MG63 (cell line): Measurements from ENCODE around the gene KLHL22. TPM values are rescaled to one million over a fixed set of nuclear protein-coding genes. Genes with fewer than 3 reads are reported as not detected.
"Not testable (repeated sequence)": the region's sequence is repeated elsewhere in the genome, so short reads cannot be mapped to it uniquely, and the experiment has no call there.

Experiments used
- DNase-seq: peaks from one replicate; pipeline ENCODE4 v3.0.0-alpha.2; 2020
- H3K27me3 ChIP-seq: fragments of 250-450 bp; sonication (Bioruptor Pico); 2 replicates; pipeline ENCODE4 v1.5.1; 2020; ENCODE audit warnings: mild to moderate bottlenecking, moderate library complexity
- H3K36me3 ChIP-seq: fragments of 250-450 bp; sonication (Bioruptor Pico); 2 replicates; pipeline ENCODE4 v1.5.1; 2020; ENCODE audit warnings: mild to moderate bottlenecking, moderate library complexity
- H3K4me3 ChIP-seq: fragments of 250-450 bp; sonication (Bioruptor Pico); 2 replicates; pipeline ENCODE4 v1.5.1; 2020; ENCODE audit warnings: mild to moderate bottlenecking, moderate library complexity
- H3K9me3 ChIP-seq: fragments of 250-450 bp; sonication (Bioruptor Pico); 2 replicates; pipeline ENCODE4 v1.5.1; 2020; ENCODE audit warnings: mild to moderate bottlenecking, moderate library complexity
- total RNA-seq: library from RNA; depleted of rRNA; stranded (reverse); fragments of >200 nt; shearing (Covaris generic); gene quantifications from 2 replicates; pipeline ENCODE4 v1.2.3, GENCODE V29; 2014; ENCODE audit warnings: low replicate concordance

KLHL22 gene
- total RNA-seq, 1 experiment from 2014 or later: 29.1 TPM

DNA sequence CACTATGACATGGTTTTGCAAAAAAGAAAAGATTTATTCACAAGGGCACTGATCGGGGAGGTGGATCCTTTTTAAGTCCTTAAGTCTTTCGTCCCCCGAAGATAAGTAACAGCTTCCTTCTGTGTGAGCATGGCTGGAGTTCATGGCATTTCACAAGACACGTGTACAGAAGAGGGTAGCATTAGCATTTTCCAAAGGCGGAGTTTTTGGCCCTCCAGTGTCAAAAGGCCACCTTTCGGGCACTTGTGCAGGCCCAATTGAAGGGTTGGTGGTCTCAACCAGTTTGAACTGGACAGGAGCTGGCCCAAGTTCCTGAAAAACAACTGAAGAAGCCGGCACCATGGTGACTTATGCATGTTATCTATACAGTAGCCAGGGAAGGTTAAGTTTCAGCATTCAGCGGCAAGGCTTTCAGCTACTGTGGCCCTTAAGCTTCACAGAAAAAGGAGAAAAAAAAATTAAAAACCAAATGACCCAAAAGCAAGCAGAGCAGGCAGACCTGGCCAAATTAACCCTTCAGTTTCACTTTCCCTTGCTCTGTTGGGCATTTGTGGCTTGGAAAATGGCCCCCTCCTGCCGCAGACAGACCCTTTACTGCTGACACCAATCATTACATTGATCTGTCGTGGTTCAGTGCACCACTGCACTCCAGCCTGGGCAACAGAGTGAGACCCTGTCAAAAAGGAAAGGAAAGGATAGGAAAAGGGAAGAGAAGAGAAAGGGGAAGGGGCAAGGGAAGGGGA is 83.0 kb downstream of the KLHL22 start:
- Histone ChIP-seq H3K9me3 (no peaks in the 10 kb centered on the region), H3K4me3 (no peak overlapping the region), H3K27me3 (no peaks in the 10 kb centered on the region), H3K36me3 (no peaks in the 10 kb centered on the region)
- no peak for DNase-seq

DNA sequence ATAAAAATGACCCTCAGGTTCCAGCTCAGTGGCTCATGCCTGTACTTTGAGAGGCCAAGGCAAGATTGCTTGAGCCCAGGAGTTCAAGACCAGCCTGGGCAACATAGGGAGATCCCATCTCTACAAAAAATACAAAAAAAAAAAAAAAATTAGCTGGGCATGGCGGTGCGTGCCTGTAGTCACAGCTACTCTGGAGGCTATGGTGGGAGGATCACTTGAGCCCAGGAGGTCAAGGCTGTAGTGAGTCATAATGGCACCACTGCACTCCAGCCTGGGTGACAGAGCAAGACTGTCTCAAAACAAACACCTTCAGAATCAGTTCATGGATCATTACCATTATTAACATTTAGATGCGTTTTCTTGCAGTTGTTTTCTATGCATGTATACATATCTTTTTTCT is 86.2 kb downstream of the KLHL22 start:
- DNase-seq, H3K27me3 ChIP-seq, H3K9me3 ChIP-seq, H3K4me3 ChIP-seq, H3K36me3 ChIP-seq: not testable (repeated sequence)

DNA sequence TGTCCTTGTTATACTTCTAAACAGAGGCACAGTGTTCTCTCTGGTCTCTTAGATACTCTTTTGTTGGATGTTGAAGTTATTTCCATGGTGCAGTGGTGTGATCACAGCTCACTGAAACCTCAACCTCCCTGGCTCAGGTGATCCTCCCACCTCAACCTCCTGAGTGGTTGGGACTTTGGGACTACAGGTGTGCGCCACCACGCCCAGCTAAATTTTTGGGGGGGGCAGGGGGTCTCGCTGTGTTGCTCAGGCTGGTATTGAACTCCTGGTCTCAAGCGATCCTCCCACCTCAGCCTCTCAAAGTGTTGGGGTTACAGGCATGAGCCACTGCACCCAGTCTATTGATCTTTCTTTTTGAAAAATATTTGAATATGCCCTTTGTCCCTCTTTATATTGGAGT is 86.7 kb downstream of the KLHL22 start:
- Histone ChIP-seq H3K4me3 (no peak overlapping the region), H3K27me3 (no peaks in the 10 kb centered on the region), H3K36me3 (0 out of 2 replicates have a peak, but pooled peaks cover 3% of the 10 kb centered on the region), H3K9me3 (no peaks in the 10 kb centered on the region)
- DNase-seq: no peak

DNA sequence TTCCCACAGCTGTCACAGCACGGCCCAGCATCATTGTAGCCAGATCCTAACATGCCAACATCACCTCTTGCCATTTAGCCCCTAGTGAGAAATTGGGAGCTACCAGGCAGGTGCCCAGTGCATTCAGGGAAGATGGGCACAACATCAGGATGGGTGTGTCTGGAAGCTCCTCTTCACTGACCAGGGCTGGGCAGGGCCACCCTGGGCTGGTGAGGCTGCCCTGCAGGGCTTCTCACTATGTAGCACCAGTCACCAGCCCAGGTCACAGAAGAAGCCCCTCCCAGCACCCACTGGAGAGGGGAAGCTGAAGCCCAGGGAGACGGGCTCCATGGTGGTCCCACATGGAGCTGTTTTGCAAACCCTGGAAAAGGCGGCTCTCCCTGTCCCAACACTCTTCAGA is 87.8 kb downstream of the KLHL22 start:
- Histone ChIP-seq H3K36me3 (0 out of 2 replicates have a peak, but pooled peaks cover 3% of the 10 kb centered on the region), H3K9me3 (no peaks in the 10 kb centered on the region), H3K27me3 (no peaks in the 10 kb centered on the region), H3K4me3 (no peak overlapping the region)
- no peak for DNase-seq

DNA sequence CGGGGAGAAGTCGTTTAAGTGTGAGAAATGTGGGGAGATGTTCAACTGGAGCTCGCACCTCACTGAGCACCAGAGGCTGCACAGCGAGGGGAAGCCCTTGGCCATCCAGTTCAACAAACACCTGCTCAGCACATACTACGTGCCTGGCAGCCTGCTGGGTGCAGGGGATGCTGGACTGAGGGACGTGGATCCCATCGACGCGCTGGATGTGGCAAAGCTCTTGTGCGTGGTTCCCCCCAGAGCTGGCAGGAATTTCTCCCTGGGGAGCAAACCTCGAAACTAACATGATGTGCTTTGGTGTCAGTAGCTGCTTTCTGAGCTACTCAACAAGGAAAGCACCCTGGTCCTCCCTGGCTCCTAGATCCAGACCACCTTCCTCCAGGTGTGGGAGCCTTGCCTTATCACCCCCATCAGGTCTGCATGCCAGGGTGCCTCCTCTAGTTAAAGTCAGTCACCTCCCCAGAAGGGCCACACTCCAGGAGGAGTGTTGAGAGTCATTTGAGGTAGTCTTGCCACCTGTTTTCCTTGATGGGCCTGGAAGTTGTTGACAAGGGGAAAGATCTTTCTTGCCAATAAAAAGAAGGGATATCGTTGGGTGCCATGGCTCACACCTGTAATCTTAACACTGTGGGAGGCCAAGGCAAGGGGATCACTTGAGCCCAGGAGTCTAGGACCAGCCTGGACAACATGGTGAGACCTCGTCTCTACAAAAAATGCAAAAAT is 88.7 kb downstream of the KLHL22 start:
- DNase-seq: no peak
- Histone ChIP-seq H3K9me3 (no peaks in the 10 kb centered on the region), H3K4me3 (no peak overlapping the region), H3K27me3 (no peaks in the 10 kb centered on the region), H3K36me3 (0 out of 2 replicates have a peak, but pooled peaks cover 3% of the 10 kb centered on the region)

DNA sequence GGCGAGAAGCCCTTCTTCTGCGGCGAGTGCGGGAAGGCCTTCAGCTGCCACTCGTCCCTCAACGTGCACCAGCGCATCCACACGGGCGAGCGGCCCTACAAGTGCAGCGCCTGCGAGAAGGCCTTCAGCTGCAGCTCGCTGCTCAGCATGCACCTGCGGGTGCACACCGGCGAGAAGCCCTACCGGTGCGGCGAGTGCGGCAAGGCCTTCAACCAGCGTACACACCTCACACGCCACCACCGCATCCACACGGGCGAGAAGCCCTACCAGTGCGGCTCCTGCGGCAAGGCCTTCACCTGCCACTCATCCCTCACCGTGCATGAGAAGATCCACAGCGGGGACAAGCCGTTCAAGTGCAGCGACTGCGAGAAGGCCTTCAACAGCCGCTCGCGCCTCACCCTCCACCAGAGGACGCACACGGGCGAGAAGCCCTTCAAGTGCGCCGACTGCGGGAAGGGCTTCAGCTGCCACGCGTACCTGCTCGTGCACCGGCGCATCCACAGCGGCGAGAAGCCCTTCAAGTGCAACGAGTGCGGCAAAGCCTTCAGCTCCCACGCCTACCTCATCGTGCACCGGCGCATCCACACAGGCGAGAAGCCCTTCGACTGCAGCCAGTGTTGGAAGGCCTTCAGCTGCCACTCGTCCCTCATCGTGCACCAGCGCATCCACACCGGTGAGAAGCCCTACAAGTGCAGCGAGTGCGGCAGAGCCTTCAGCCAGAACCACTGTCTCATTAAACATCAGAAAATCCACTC is 89.5 kb downstream of the KLHL22 start:
- no peak overlapping the region for H3K4me3 ChIP-seq
- H3K27me3 ChIP-seq: no peaks in the 10 kb centered on the region
- DNase-seq: no peak
- 0 out of 2 replicates have a peak, but pooled peaks cover 3% of the 10 kb centered on the region for H3K36me3 ChIP-seq
- no peaks in the 10 kb centered on the region for H3K9me3 ChIP-seq

DNA sequence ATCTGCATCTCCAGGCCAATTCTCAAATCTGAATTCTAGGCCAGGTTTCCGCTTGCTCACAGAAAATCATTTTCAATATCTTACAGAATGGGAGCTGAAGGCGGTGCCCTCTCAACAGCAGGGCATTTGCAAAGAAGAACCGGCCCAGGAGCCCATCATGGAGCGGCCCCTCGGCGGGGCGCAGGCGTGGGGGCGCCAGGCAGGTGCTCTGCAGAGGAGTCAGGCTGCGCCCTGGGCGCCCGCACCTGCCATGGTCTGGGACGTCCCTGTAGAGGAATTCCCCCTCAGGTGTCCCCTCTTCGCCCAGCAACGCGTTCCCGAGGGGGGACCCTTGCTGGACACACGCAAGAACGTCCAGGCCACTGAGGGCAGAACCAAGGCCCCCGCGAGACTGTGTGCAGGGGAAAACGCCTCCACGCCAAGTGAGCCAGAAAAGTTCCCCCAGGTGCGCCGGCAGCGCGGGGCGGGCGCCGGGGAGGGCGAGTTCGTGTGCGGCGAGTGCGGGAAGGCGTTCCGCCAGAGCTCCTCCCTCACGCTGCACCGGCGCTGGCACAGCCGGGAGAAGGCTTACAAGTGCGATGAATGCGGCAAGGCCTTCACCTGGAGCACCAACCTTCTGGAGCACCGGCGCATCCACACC is 90.2 kb downstream of the KLHL22 start:
- Histone ChIP-seq H3K4me3 (no peak overlapping the region), H3K27me3 (no peaks in the 10 kb centered on the region), H3K9me3 (no peaks in the 10 kb centered on the region), H3K36me3 (0 out of 2 replicates have a peak, but pooled peaks cover 3% of the 10 kb centered on the region)
- no peak for DNase-seq

DNA sequence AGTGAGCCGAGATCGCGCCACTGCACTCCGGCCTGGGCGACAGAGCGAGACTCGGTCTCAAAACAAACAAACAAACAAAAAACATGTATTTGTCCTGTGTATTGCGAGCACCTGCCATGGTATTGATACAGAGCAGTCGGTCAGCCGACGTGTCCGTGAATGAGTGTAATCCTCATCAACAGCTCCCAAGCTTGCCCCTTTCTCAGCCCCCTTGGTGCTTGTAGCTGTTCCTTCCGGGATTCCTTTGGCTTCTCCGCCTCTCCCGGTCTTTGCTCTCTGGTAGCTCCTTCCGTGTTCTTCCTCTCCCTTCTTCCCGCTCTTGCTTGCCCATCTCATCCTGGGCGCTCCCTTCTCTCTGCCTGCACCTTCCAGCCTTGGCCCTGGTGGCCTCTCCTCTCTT is 90.7 kb downstream of the KLHL22 start:
- DNase-seq: no peak

DNA sequence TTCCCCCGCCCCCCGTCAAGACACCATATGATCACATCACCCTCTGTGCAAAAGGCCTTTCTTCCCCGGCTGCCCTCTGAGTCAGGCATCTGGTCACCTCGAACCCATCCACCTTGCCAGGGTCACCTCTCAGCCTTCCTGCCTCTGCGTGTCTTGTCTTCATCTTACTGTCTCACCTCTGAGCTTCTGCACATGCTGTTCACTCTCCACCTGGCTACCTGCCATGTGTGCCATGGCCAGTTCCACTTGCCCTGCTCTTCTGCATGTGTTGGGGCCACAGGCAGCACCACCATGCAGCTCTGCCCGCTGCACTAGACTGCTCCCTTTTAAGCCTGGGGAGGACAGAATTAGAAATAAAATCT is 91.8 kb downstream of the KLHL22 start:
- Histone ChIP-seq H3K27me3 (no peaks in the 10 kb centered on the region), H3K4me3 (no peak overlapping the region), H3K36me3 (0 out of 2 replicates have a peak, but pooled peaks cover 3% of the 10 kb centered on the region), H3K9me3 (no peaks in the 10 kb centered on the region)
- no peak for DNase-seq

More for the DNA sequence above, 90.7 kb downstream of the KLHL22 start:
- Histone ChIP-seq H3K27me3 (no peaks in the 10 kb centered on the region), H3K9me3 (no peaks in the 10 kb centered on the region), H3K4me3 (no peak overlapping the region), H3K36me3 (0 out of 2 replicates have a peak, but pooled peaks cover 3% of the 10 kb centered on the region)

DNA sequence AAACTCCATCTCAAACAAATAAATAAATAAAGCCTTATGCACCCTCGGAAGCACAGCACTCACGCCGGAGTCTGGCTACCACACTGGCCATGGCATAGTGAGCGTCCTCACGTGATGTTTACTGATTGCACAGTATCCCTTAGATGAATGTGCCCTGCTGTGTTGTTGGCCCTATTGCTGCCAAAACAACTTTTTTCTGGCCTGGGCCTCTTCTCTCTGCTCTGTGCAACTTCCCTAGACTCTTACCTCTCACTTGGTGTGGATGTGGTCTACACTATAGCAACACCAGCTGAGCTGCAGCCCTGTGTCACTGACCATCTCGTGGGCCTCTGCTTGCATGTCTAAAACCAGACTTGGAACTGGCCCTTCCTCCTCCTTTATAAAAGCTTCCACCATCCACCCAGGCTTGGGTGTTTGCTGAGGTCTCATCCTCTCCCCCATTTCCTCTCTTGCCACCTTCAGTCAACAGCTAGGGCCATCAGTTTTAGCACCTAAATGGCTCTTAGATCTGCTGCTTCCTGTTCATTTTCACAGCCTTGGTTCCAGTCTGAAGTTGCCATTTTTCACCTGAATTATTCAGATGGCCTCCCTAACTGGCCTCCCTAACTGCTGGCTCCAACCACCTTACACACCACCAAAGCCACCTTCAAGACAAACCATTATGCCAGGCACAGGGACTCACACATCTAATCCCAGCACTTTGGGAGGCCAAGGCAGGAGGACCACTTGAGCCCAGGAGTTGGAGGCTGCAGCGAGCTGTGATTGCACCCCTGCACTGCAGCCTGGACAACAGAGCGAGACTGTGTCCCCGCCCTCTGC is 92.4 kb downstream of the KLHL22 start:
- H3K27me3 ChIP-seq: no peaks in the 10 kb centered on the region
- 0 out of 2 replicates have a peak, but pooled peaks cover 3% of the 10 kb centered on the region for H3K36me3 ChIP-seq
- DNase-seq: no peak
- H3K9me3 ChIP-seq: no peaks in the 10 kb centered on the region
- no peak overlapping the region for H3K4me3 ChIP-seq

DNA sequence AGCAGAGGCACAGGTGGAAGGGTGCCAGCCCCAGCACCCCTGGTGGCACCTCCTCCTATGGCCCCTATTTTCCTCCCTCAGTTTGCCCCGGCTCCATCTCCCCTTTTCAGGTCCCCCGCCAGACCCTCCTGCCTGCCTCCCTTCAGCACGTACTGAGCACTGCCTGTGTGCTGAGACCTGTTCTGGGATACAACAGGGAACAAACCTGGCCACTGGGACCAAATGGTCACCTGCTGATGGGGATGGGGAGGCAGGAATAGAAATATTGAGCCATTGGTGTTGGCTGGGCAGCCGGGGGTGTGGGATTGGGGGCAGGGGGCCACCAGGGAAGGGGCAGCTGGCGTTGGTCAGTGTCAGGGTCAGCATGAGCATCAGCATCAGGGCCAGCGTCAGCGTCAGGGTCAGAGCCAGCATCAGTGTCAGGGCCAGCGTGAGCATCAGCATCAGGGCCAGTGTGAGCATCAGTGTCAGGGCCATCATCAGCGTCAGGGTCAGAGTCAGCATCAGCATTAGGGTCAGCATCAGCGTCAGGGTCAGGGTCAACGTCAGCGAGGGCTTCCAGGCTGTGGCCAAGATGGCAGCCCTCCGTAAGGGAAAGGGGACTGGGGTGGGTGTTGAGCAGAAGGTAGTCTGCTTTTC is 94.1 kb downstream of the KLHL22 start:
- DNase-seq: no peak
- Histone ChIP-seq H3K36me3 (0 out of 2 replicates have a peak, but pooled peaks cover 3% of the 10 kb centered on the region), H3K4me3 (no peak overlapping the region), H3K9me3 (no peaks in the 10 kb centered on the region), H3K27me3 (no peaks in the 10 kb centered on the region)

DNA sequence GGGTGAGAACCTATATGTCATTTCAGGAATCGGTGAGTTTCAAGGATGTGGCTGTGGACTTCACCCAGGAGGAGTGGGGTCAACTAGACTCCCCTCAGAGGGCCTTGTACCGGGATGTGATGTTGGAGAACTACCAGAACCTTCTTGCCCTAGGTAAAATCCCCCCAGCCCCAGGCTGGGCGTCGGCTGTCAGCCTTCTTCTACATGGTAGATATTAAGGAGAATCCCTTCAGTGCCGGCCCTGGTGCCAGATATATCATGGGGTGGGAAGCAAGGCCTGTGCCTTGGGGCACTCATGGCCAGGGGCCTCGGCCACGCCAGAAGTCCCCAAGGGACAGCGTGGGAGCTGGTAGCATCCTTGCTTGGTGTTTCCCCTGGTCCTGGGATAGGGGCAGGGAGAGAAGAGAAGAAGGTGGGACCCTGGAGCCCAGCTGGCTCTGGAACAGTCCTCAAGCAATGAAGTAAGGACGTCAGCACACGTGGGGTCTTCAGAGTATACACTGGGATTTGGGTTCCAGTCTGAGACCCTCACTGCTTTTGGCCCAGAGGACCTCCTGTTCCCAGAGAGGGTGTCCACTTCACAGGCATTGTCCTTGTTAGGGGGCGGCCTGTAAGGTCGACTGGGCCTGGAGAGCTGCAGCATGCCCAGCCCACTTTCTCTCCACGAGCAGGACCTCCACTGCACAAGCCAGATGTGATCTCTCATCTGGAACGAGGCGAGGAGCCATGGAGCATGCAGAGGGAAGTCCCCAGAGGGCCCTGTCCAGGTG is 94.8 kb downstream of the KLHL22 start:
- Histone ChIP-seq H3K27me3 (no peaks in the 10 kb centered on the region), H3K9me3 (no peaks in the 10 kb centered on the region), H3K4me3 (no peak overlapping the region), H3K36me3 (no peaks in the 10 kb centered on the region)
- DNase-seq: no peak

DNA sequence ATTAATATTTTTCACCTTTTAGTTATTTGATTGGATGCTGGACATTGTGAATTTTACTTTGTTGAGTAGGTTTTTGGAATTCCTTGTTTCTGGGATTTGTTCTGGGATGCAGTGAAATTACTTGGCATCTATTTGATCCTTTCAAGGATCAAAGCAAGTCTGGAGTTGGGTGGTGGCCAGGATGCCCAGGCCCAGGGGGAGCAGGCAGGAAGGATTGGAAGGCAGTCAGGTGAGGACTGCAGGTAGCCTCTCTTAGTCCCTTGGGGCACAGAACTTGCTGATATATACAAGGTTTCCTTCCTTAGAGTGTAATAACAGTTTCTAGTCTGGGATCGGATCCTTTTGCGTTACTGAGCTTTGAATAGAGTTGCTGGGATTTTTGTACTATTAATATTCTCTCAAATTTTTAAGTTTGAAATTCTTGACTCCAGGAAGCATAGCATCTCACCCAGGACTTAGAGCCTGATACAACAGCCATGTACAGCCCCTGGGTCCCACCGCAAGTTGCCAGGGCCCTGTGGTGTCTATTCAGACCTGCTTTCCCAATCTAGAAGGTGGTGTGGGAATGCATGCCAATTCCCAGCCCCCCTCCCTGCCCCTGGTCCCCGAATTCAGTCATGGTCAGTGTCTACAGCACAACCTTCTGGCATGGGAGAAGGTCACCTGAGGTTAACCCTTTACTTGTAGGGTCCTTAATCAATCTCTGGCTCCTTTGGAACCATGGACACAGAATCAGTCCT is 95.6 kb downstream of the KLHL22 start:
- Histone ChIP-seq H3K27me3 (no peaks in the 10 kb centered on the region), H3K9me3 (no peaks in the 10 kb centered on the region), H3K4me3 (no peak overlapping the region), H3K36me3 (no peaks in the 10 kb centered on the region; the same call in 1 of the 2 replicates)
- no peak for DNase-seq

DNA sequence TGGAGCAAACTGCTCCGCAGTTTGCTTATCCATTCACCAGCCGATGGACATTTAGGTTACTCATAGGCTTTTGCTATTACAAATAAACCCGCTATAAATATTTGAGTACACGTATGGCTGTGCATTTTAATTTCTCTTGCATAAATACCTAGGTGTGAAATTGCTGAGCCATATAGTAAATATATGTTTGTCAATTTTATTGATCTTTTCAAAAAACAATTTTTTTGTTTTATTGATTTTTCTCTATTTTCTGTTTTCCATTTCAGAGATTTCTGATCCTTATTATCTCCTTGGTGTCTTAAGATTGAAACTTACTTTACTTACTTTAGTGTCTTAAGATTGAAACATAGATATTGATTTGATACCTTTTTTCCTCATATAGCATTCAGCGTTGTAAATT is 97.2 kb downstream of the KLHL22 start:
- no peaks in the 10 kb centered on the region for H3K9me3 ChIP-seq
- no peaks in the 10 kb centered on the region for H3K27me3 ChIP-seq
- no peak overlapping the region for H3K4me3 ChIP-seq
- no peaks in the 10 kb centered on the region; the same call in 1 of the 2 replicates for H3K36me3 ChIP-seq
- no peak for DNase-seq
